Measurements from ENCODE around the gene PCDHB5. TPM values are rescaled to one million over a fixed set of nuclear protein-coding genes. Genes with fewer than 3 reads are reported as not detected.

PCDHB5 gene
- total RNA-seq, 2 donors from 2014 or later: not detected

Other genes with a start within 250 kb of the PCDHB5 start
- gene PCDHAC1, start 208.9 kb upstream of the PCDHB5 start, total RNA-seq: not detected
- not detected for gene PCDHAC2, start 168.7 kb upstream of the PCDHB5 start, total RNA-seq
- not detected for gene PCDHB1, start 83.8 kb upstream of the PCDHB5 start, total RNA-seq
- gene PCDHB2, start 40.6 kb upstream of the PCDHB5 start, total RNA-seq: not detected
- gene PCDHB3, start 34.7 kb upstream of the PCDHB5 start, total RNA-seq: not detected
- not detected for gene PCDHB4, start 13.4 kb upstream of the PCDHB5 start, total RNA-seq
- gene PCDHB6, start 14.9 kb downstream of the PCDHB5 start, total RNA-seq: not detected
- gene PCDHB7, start 37.4 kb downstream of the PCDHB5 start, total RNA-seq: not detected
- gene PCDHB8, start 42.6 kb downstream of the PCDHB5 start, total RNA-seq: not detected
- gene PCDHB16, start 47.2 kb downstream of the PCDHB5 start, total RNA-seq: not detected
- gene PCDHB9, start 52.0 kb downstream of the PCDHB5 start, total RNA-seq: under 1 TPM in 1 of 2 donors, not detected in 1; 0.05 TPM
- not detected for gene PCDHB10, start 57.1 kb downstream of the PCDHB5 start, total RNA-seq
- not detected for gene PCDHB11, start 64.4 kb downstream of the PCDHB5 start, total RNA-seq
- not detected for gene PCDHB12, start 73.5 kb downstream of the PCDHB5 start, total RNA-seq
- gene PCDHB13, start 78.7 kb downstream of the PCDHB5 start, total RNA-seq: not detected
- not detected for gene PCDHB14, start 88.1 kb downstream of the PCDHB5 start, total RNA-seq
- gene PCDHB15, start 110.2 kb downstream of the PCDHB5 start, total RNA-seq: not detected
- under 1 TPM; 0.46 to 0.63 TPM for gene SLC25A2, start 168.8 kb downstream of the PCDHB5 start, total RNA-seq
- 10 to 100 TPM; 56.7 to 62.5 TPM for gene TAF7, start 185.6 kb downstream of the PCDHB5 start, total RNA-seq
- under 1 TPM; 0.05 TPM for gene PCDHGA1, start 195.3 kb downstream of the PCDHB5 start, total RNA-seq
- under 1 TPM in 1 of 2 donors, not detected in 1; 0.07 TPM for gene PCDHGA2, start 203.6 kb downstream of the PCDHB5 start, total RNA-seq
- gene PCDHGA3, start 208.6 kb downstream of the PCDHB5 start, total RNA-seq: under 1 TPM in 1 of 2 donors, not detected in 1; 0.12 TPM
- gene PCDHGB1, start 214.9 kb downstream of the PCDHB5 start, total RNA-seq: under 1 TPM in 1 of 2 donors, not detected in 1; 0.19 TPM
- under 1 TPM; 0.25 to 0.26 TPM for gene PCDHGA4, start 219.8 kb downstream of the PCDHB5 start, total RNA-seq
- gene PCDHGB2, start 224.8 kb downstream of the PCDHB5 start, total RNA-seq: under 1 TPM; 0.28 to 0.34 TPM
- under 1 TPM in 1 of 2 donors, not detected in 1; 0.12 TPM for gene PCDHGA5, start 229.0 kb downstream of the PCDHB5 start, total RNA-seq
- under 1 TPM; 0.19 to 0.28 TPM for gene PCDHGB3, start 235.0 kb downstream of the PCDHB5 start, total RNA-seq
- gene PCDHGA6, start 238.7 kb downstream of the PCDHB5 start, total RNA-seq: under 1 TPM; 0.16 to 0.29 TPM
- gene PCDHGA7, start 247.5 kb downstream of the PCDHB5 start, total RNA-seq: under 1 TPM in 1 of 2 donors, not detected in 1; 0.12 TPM

All from activated T-cell treated with anti-CD3 and anti-CD28 coated beads, Interleukin-2, amount 50 U/mL, for 72 hours (primary cell).